Breast epithelium (tissue), 4 donors: ENCODE results near the gene TRPM2. TPM values are rescaled to one million over a fixed set of nuclear protein-coding genes. Genes with fewer than 3 reads are reported as not detected.

ENCODE experiments used
- DNase-seq, 2 donors: peaks; one replicate each; pipeline ENCODE4 v3.0.0-alpha.2; 2019; ENCODE audit warnings: low spot score in 2 of 2
- H3K27ac ChIP-seq, 2 donors: fragments of 200-600 bp; sonication (generic) in 1 of 2; one replicate each; pipeline ENCODE4 v1.5.1; 2016 to 2019; ENCODE audit warnings: mild to moderate bottlenecking in 1 of 2
- H3K27me3 ChIP-seq, 2 donors: fragments of 200-600 bp; sonication (generic) in 1 of 2; one replicate each; pipeline versions ENCODE4 v1.5.1 to v1.6.0; 2017 to 2019; ENCODE audit warnings: control low read depth in 1 of 2, mild to moderate bottlenecking in 1 of 2
- H3K36me3 ChIP-seq: fragments of 200-600 bp; one replicate; pipeline ENCODE4 v1.5.1; 2019
- H3K4me1 ChIP-seq, 2 donors: fragments of 200-600 bp; sonication (generic); one replicate each; pipeline ENCODE4 v1.5.1; 2016 to 2019; ENCODE audit warnings: control low read depth in 1 of 2
- H3K4me3 ChIP-seq, 3 donors: fragments of 200-600 bp; sonication (generic); 1 replicate in 2 of 3; 2 replicates in 1 of 3; pipeline ENCODE4 v1.5.1; 2016 to 2019; ENCODE audit warnings: mild to moderate bottlenecking in 3 of 3, moderate library complexity in 2 of 3
- H3K9me3 ChIP-seq, 2 donors: fragments of 200-600 bp; sonication (generic) in 1 of 2; one replicate each; pipeline ENCODE4 v1.5.1; 2016 to 2019; ENCODE audit warnings: control low read depth in 1 of 2
- CTCF ChIP-seq, 3 donors: fragments of 450-650 bp; IDR thresholded peaks; one replicate each; pipeline ENCODE4 v1.5.1; 2016 to 2017; ENCODE audit warnings: antibody characterized with exemption in 3 of 3, mild to moderate bottlenecking in 3 of 3, moderate library complexity in 3 of 3
- POLR2A ChIP-seq: fragments of 450-650 bp; IDR thresholded peaks from one replicate; pipeline ENCODE4 v1.6.1; 2016; ENCODE audit warnings: antibody characterized with exemption, mild to moderate bottlenecking, moderate library complexity
- POLR2AphosphoS5 ChIP-seq, 3 donors: sonication (generic); formaldehyde crosslinking; IDR thresholded peaks; one replicate each; pipeline ENCODE4 v1.6.1; 2017; ENCODE audit warnings: antibody characterized with exemption in 3 of 3
- intact Hi-C: fragments of 100-400 bp; cut with DNase I; formaldehyde crosslinking; loops from one replicate; pipeline ENCODE4 v1.15.1; 2023; ENCODE audit warnings: low total_unique reads
- total RNA-seq, 3 donors: library from RNA; depleted of rRNA; stranded (reverse); fragments of >200 nt; gene quantifications; one replicate each; pipeline ENCODE4 v1.1.0, GENCODE V29; 2016

The TRPM2 gene
- total RNA-seq, 3 donors from 2014 or later, result 4.3 to 7.9 (median 7.2) TPM

GRCh38 chr21:44377922-44378645 lies 24.7 kb downstream of the TRPM2 start:
- no peak for DNase-seq
- Histone ChIP-seq H3K4me1 (no peaks in the 10 kb centered on the region), H3K27me3 (peaks cover 0 to 60% of the 10 kb centered on the region in 2 donors), H3K27ac (no peak overlapping the region), H3K4me3 (no peak overlapping the region), H3K9me3 (peaks cover 0 to 7% of the 10 kb centered on the region in 2 donors), H3K36me3 (no peaks in the 10 kb centered on the region)
- intact Hi-C loops, result no loop called here
- TF ChIP-seq POLR2AphosphoS5 (IDR thresholded peaks at IDR 0.05) (no peak), POLR2A (no peak), CTCF (IDR thresholded peaks at IDR 0.05) (no peak)

- no peak for DNase-seq
- Histone ChIP-seq H3K4me3 (no peak overlapping the region), H3K27ac (no peak overlapping the region), H3K9me3 (peaks cover 7% of the 10 kb centered on the region in 2 donors), H3K36me3 (no peaks in the 10 kb centered on the region), H3K27me3 (peaks cover 0 to 58% of the 10 kb centered on the region in 2 donors), H3K4me1 (no peaks in the 10 kb centered on the region)
- intact Hi-C loops, result no loop called here
- no peak for TF ChIP-seq POLR2AphosphoS5 (IDR thresholded peaks at IDR 0.05)
- TF ChIP-seq CTCF (IDR thresholded peaks at IDR 0.05), result no peak
- TF ChIP-seq POLR2A, result no peak
Observed at GRCh38 chr21:44378646-44379514, 25.5 kb downstream of the TRPM2 start.

- Histone ChIP-seq H3K9me3 (peaks cover 11 to 13% of the 10 kb centered on the region in 2 donors), H3K4me3 (no peak overlapping the region), H3K4me1 (no peaks in the 10 kb centered on the region), H3K27ac (no peak overlapping the region), H3K36me3 (no peaks in the 10 kb centered on the region), H3K27me3 (peaks cover 0 to 58% of the 10 kb centered on the region in 2 donors)
- DNase-seq, result no peak
- no peak for TF ChIP-seq POLR2A
- no peak for TF ChIP-seq POLR2AphosphoS5 (IDR thresholded peaks at IDR 0.05)
- TF ChIP-seq CTCF (IDR thresholded peaks at IDR 0.05), result no peak
- intact Hi-C loops, result no loop called here
Observed at GRCh38 chr21:44379515-44379848, 26.1 kb downstream of the TRPM2 start.

- TF ChIP-seq POLR2AphosphoS5 (IDR thresholded peaks at IDR 0.05), result no peak
- no peak for TF ChIP-seq POLR2A
- no peak for TF ChIP-seq CTCF (IDR thresholded peaks at IDR 0.05)
- Histone ChIP-seq H3K9me3 (peaks cover 6 to 19% of the 10 kb centered on the region in 2 donors), H3K27me3 (peaks cover 0 to 56% of the 10 kb centered on the region in 2 donors), H3K36me3 (no peaks in the 10 kb centered on the region), H3K4me1 (no peaks in the 10 kb centered on the region), H3K27ac (no peak overlapping the region), H3K4me3 (no peak overlapping the region)
- no peak for DNase-seq
- intact Hi-C loops, result no loop called here
Observed at GRCh38 chr21:44379991-44380865, 26.8 kb downstream of the TRPM2 start.
